ENCODE data around the gene DISC1. TPM values are rescaled to one million over a fixed set of nuclear protein-coding genes. Genes with fewer than 3 reads are reported as not detected.

Gene DISC1
- total RNA-seq, 1 donor from 2014 or later = 9.5 TPM

GRCh38 chr1:231594123-231594522 lies 32.5 kb upstream of the DISC1 start:
- H3K4me1 ChIP-seq = no peaks in the 10 kb centered on the region
- no peaks in the 10 kb centered on the region for H3K9me3 ChIP-seq
- TF ChIP-seq, protein P1, sequence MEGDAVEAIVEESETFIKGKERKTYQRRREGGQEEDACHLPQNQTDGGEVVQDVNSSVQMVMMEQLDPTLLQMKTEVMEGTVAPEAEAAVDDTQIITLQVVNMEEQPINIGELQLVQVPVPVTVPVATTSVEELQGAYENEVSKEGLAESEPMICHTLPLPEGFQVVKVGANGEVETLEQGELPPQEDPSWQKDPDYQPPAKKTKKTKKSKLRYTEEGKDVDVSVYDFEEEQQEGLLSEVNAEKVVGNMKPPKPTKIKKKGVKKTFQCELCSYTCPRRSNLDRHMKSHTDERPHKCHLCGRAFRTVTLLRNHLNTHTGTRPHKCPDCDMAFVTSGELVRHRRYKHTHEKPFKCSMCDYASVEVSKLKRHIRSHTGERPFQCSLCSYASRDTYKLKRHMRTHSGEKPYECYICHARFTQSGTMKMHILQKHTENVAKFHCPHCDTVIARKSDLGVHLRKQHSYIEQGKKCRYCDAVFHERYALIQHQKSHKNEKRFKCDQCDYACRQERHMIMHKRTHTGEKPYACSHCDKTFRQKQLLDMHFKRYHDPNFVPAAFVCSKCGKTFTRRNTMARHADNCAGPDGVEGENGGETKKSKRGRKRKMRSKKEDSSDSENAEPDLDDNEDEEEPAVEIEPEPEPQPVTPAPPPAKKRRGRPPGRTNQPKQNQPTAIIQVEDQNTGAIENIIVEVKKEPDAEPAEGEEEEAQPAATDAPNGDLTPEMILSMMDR (IDR thresholded peaks at IDR 0.05) = no peak
- H3K36me3 ChIP-seq = no peaks in the 10 kb centered on the region
- no peak overlapping the region for H3K4me3 ChIP-seq
- no peaks in the 10 kb centered on the region for H3K27me3 ChIP-seq
- intact Hi-C loops (cut with DNase I) = no loop called here
- H3K27ac ChIP-seq = no peak overlapping the region
- no peak for DNase-seq
- no peak for ATAC-seq

DNA sequence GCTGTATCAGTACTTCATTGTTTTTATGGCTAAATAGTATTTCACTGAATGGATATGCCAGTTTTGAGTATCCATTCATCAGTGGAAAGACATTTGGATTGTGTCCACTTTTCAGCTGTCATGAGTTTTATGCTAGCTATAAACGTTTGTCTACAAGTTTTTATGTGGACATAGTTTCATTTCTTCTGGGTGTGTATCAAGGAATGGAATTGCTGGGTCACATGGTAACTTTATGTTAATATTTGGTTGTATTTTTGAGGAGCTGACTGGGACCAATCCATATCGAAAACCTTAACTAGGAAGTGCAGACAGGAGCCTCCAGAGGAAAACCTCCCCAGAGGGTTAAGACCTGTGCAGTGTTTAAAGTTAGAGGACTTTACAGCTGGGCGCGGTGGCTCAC lies 31.8 kb upstream of the DISC1 start:
- H3K4me3 ChIP-seq = no peak overlapping the region
- no peaks in the 10 kb centered on the region for H3K27me3 ChIP-seq
- intact Hi-C loops (cut with DNase I) = no loop called here
- H3K36me3 ChIP-seq = no peaks in the 10 kb centered on the region
- ATAC-seq (no peak), DNase-seq (no peak)
- no peaks in the 10 kb centered on the region for H3K9me3 ChIP-seq
- TF ChIP-seq, protein P1 (IDR thresholded peaks at IDR 0.05) = no peak
- no peaks in the 10 kb centered on the region for H3K4me1 ChIP-seq
- no peak overlapping the region for H3K27ac ChIP-seq

GRCh38 chr1:231596337-231596791 lies 30.2 kb upstream of the DISC1 start:
- Histone ChIP-seq H3K4me1 (peaks cover 6% of the 10 kb centered on the region), H3K9me3 (no peaks in the 10 kb centered on the region), H3K27me3 (no peaks in the 10 kb centered on the region), H3K27ac (no peak overlapping the region), H3K36me3 (no peaks in the 10 kb centered on the region), H3K4me3 (no peak overlapping the region)
- intact Hi-C loops (cut with DNase I) = no loop called here
- no peak for ATAC-seq
- no peak for DNase-seq
- TF ChIP-seq, protein P1 (IDR thresholded peaks at IDR 0.05) = no peak

GRCh38 chr1:231597971-231598370 lies 28.6 kb upstream of the DISC1 start:
- no peaks in the 10 kb centered on the region for H3K9me3 ChIP-seq
- TF ChIP-seq, protein P1 (IDR thresholded peaks at IDR 0.05) = no peak
- no peak for DNase-seq
- intact Hi-C loops (cut with DNase I) = no loop called here
- H3K4me3 ChIP-seq = no peak overlapping the region
- H3K27ac ChIP-seq = no peak overlapping the region
- peaks cover 15% of the 10 kb centered on the region for H3K4me1 ChIP-seq
- no peaks in the 10 kb centered on the region for H3K27me3 ChIP-seq
- no peak for ATAC-seq
- no peaks in the 10 kb centered on the region for H3K36me3 ChIP-seq

GRCh38 chr1:231600458-231600976 lies 26.1 kb upstream of the DISC1 start:
- ATAC-seq (no peak), DNase-seq (no peak)
- Histone ChIP-seq H3K9me3 (no peaks in the 10 kb centered on the region), H3K4me1 (peaks cover 15% of the 10 kb centered on the region), H3K27me3 (no peaks in the 10 kb centered on the region), H3K4me3 (no peak overlapping the region), H3K36me3 (no peaks in the 10 kb centered on the region), H3K27ac (no peak overlapping the region)
- intact Hi-C loops (cut with DNase I) = loop anchor here (5.0 kb wide), 1 partner anchor 243 kb away; no protein-coding TSS in a partner anchor
- TF ChIP-seq, protein P1 (IDR thresholded peaks at IDR 0.05) = no peak
